Stimulated activated CD4-positive, alpha-beta T cell treated with anti-CD3 and anti-CD28 coated beads, Interleukin-12 subunit alpha, Interleukin-12 subunit beta, amount 100 ng/mL, for 48 hours (primary cell): Measurements from ENCODE around the gene HSDL2.
"Not testable (repeated sequence)": the region's sequence is repeated elsewhere in the genome, so short reads cannot be mapped to it uniquely, and the experiment has no call there.

Experiments used
- DNase-seq, 3 donors: peaks; one replicate each; pipeline ENCODE4 v3.0.0-alpha.2; 2020; ENCODE audit warnings: low read depth in 2 of 3, low spot score in 1 of 3

HSDL2 gene

GRCh38 chr9:112393146-112393545 is 13.2 kb downstream of the HSDL2 start:
- not testable (repeated sequence) for DNase-seq

DNA sequence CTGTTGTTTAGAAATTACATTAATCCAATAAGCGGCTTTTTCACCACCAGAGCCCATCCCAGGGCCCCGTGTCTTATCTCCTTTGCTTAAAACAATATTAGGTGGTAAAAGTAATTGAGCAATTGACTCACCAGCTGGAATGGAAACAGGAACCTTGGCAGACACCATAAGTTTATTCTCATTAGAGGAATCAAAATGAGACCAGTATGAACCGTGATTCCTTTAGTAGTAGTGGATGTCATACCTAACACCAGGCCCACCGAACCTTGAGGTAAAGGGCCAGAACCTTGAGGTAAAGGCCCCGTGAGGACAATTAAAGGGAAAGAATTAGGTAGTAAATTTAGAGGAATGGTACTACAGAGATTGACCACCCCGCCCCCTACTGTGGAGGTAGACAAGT is 16.5 kb downstream of the HSDL2 start:
- no peak for DNase-seq

GRCh38 chr9:112396872-112397271 is 17.0 kb downstream of the HSDL2 start:
- DNase-seq = no peak

- DNase-seq = no peak
Measured at GRCh38 chr9:112401175-112401815, 21.4 kb downstream of the HSDL2 start.

DNA sequence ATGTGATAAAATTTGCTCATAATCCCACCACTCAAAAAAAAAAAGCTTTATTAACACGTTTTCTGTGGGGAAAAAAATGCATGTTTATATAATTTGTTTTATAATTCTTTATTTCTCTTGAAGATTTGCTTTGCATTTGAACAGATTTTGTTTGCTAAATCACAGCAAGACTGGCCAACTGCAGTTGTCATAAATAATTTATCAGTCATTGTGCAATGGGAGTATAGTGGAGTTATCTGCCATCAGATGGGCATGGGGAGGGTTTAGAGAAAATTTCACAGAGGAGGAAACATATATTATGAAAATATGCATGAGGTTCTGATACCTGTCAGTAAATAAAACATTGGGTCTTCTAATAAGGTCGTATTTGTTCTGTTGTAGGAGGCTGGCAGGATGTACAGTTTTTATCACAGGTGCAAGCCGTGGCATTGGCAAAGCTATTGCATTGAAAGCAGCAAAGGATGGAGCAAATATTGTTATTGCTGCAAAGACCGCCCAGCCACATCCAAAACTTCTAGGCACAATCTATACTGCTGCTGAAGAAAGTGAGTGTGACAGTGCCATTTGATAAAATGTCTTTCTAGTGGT is 23.8 kb downstream of the HSDL2 start:
- DNase-seq = no peak

- no peak for DNase-seq
Measured at GRCh38 chr9:112404508-112404932, 24.6 kb downstream of the HSDL2 start.

GRCh38 chr9:112408275-112408674 is 28.4 kb downstream of the HSDL2 start:
- DNase-seq = no peak

- no peak for DNase-seq
Measured at GRCh38 chr9:112408819-112409218, 28.9 kb downstream of the HSDL2 start.

DNA sequence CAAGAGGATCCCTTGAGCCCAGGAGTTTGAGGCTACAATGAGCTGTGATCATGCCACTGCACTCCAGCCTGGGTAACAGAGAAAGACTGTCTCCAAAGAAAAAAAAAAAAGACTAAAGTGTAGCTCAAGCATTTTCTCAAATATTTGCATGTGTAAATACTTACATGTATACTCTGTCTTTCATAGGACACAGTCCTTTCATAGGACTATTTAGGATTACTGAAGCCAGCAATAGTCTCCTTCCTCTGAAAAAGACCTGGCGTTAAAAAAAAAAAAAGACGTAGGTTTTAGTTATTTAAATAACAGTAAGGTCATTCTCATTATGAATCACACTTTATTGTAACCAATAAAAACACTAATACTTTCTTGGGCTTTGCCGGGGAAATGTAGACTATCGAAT is 29.9 kb downstream of the HSDL2 start:
- DNase-seq = no peak

- no peak for DNase-seq
Measured at GRCh38 chr9:112411626-112412027, 31.7 kb downstream of the HSDL2 start.

DNA sequence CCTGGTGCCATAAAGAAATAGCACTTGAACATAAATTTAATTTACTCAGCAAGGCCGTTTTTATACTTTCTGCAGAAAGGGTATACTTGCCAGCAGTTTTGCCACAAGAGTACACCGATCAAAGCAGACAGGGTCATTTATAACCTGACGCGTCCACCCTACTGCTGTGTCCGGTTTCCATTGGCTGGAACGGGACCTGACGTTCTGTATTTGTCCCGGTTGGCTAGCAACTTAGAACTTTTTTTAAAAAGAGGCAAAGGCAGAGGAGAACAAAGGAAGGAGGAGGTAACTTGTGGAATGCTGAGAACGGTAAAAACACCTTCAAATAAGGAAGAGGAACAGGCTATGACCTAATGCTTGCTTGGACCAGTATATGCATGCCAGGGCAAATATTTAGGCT is 33.8 kb downstream of the HSDL2 start:
- DNase-seq = not testable (repeated sequence)

DNA sequence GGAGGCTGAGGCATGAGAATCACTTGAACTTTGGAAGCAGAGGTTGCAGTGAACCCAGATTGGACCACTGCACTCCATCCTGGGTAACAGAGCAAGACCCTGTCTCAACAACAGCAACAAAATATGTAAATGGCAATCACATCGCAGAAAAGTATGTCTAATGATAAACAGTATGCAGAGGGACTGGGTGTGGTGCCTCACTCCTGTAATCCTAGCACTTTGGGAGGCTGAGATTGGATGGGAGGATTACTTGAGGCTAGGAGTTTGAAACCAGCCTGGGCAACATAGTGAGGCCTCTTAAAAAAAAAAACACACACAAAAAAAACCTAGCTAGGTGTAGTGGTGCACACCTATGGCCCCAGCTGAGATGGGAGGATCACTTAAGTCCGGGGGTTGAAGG is 40.3 kb downstream of the HSDL2 start:
- no peak for DNase-seq

DNA sequence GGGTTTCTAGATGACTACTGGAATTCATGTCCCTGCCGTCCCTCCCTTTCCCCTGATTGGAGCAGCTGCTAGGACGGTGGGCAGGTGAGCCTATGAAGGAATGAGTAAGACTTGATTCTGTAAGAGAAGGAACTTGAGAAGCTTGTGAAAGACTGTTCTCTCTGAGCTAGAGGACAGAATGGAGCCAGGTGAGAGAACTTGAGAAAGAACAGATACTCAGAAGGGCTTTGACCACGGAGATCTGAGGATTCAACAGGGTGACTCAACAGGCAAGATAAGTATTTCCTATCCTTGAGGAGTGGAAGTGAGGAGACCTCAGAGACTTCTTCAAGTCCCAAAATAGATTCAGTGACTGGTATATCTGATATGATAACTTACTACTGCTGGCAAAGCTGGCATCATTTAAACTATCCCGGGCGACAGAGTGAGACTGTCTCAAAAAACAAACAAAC is 41.9 kb downstream of the HSDL2 start:
- no peak for DNase-seq

DNA sequence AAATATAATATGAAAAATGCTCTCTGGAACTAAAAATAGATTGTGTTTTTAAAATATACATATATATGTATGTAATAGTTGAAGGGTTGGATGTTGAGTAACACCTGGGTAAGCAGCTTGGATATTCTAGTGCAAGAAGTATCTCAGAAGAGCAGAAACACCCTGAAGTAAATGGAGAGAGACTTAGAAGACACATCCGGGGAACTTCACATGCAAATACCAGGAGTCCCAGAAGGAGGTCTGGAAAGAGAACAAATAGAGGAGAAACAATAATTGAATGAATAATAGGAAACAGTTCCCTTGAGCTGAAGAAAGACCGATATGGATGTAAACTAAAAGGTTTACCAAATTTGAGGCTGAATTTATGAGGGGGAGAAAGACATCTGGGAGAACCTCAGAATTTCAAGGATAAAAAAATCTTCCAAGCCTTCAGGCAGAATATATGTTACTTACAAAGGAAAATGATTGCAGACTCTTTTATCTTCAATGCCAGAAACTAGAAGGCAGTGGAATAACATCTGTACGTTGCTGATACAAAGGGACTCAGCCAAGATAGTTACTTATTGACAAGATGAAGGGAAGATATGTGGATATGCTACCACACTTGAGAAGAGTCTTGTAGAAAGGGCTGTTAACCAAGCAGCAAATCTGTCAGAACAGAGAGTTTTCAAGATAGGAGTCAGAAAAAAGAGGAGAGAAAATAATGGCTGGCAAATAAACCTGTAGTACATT is 42.7 kb downstream of the HSDL2 start:
- no peak for DNase-seq

DNA sequence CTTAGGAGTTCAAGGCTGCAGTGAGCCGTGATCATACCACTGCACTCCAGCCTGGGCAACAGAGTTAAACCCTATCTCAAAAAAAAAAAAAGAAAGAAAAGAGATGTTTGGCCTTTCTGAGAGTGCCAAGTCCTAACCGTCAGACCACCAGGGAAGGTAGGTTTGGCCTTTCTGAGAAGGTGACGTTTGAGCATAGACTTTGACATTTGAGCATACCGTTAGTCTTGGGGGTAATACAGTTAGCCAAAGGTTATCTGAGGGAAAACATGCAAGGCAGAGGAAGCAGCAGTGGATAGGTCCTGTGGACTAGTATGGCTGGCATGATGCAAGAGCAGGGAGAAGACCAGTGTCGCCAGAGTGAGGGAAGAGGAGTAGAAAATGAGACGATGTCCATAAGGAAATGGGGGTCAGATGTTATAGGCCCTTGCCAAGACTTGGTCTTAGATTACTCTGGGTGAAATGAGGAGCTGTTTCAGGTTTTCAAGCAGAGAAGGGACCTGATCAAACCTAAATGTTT is 50.2 kb downstream of the HSDL2 start:
- no peak for DNase-seq

GRCh38 chr9:112433499-112434392 is 53.8 kb downstream of the HSDL2 start:
- DNase-seq = no peak

GRCh38 chr9:112434487-112434886 is 54.6 kb downstream of the HSDL2 start:
- DNase-seq = no peak

- DNase-seq = no peak
Measured at GRCh38 chr9:112437406-112437805, 57.5 kb downstream of the HSDL2 start.

DNA sequence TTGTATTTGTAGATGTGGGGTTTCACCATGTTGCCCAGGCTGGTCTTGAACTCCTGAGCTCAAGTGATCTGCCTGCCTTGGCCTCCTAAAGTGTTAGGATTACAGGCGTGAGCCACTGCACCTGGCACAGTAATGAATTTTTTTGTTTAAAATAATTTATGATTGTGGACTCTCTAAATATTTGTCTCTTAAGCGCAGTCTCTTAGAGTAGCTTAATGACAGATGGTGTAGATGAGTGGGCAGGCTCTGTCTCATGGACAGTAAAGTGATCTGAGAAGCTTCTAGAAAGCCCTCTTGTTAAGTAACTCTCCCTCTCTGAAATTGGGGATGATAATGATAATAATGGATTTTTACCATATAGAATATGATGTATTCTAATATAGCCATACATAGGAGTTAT is 59.3 kb downstream of the HSDL2 start:
- no peak for DNase-seq

DNA sequence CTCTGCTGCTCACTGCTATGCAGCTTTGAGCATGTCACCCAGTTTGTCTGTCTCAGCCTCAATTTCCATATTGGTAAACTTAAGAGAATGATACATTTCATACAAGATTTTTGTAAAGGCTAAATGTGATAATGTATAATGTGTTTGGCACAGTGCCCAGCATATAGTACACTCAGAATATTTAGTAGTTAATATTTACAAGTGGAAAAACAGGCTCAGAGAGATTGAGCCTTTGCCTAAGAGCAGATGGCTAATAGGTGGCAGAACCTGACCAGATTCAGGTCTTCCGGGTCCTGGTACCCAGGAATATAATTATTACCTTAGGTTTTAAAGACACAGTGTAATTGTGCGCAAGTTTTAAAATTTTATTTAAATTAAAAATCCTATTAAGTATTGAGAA is 59.9 kb downstream of the HSDL2 start:
- DNase-seq = no peak

- no peak for DNase-seq
Measured at GRCh38 chr9:112443200-112443599, 63.3 kb downstream of the HSDL2 start.
